ENCODE results near the gene DNAJC10. TPM values are rescaled to one million over a fixed set of nuclear protein-coding genes. Genes with fewer than 3 reads are reported as not detected.

DNAJC10 gene
- total RNA-seq, 2 donors from 2014 or later: 63.6 to 67.7 TPM

DNA sequence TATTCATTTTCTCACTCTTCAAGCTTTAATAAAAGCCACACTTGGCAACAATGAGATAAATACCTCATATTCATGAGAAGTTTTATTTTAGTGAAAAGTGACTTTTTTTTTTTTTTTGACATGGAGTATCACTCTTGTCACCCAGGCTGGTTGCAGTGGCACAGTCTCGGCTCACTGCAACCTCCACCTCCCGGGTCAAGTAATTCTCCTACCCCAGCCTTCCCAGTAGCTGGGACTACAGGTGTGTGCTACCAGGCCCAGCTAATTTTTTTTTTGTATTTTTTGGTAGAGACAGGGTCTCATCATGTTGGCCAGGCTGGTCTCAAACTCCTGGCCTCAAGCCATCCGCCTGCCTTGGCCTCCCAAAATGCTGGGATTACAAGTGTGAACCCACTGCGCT, 103.4 kb downstream of the DNAJC10 start:
- no peak for ATAC-seq
- H3K27me3 Mint-ChIP-seq: peaks cover 7 to 12% of the 10 kb centered on the region in 2 donors
- H3K36me3 Mint-ChIP-seq: no peaks in the 10 kb centered on the region

DNA sequence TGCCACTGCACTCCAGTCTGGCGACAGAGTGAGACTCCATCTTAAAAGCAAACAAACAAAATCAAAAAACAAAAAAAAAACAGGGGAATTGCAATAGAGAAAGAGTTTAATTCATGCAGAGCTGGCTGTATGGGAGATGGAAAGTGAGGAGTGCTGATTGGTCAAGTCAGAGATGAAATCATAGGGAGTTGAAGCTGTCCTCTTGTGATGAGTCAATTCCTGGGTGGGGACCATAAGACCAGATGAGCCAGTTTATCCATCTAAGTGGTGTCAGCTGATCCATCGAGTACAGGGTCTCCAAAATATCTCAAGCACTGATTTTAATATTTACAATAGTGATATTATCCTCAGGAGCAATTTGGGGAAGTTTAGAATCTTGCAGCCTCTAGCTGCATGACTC, 105.1 kb downstream of the DNAJC10 start:
- DNase-seq (ENCODE audit: low spot score): no peak
- no peaks in the 10 kb centered on the region for H3K36me3 Mint-ChIP-seq
- H3K27ac Mint-ChIP-seq: no peak overlapping the region
- H3K4me3 Mint-ChIP-seq: no peak overlapping the region
- H3K27me3 Mint-ChIP-seq: peaks cover 7 to 15% of the 10 kb centered on the region in 2 donors
- no peaks in the 10 kb centered on the region for H3K4me1 Mint-ChIP-seq (ENCODE audit: low read depth in 2 of 2)
- H3K9me3 Mint-ChIP-seq: no peaks in the 10 kb centered on the region
- ATAC-seq: no peak

More for the DNA sequence above, 103.4 kb downstream of the DNAJC10 start:
- no peak overlapping the region for H3K4me3 Mint-ChIP-seq
- H3K4me1 Mint-ChIP-seq (ENCODE audit: low read depth in 2 of 2): no peaks in the 10 kb centered on the region
- H3K9me3 Mint-ChIP-seq: no peaks in the 10 kb centered on the region
- no peak overlapping the region for H3K27ac Mint-ChIP-seq
- DNase-seq (ENCODE audit: low spot score): no peak

DNA sequence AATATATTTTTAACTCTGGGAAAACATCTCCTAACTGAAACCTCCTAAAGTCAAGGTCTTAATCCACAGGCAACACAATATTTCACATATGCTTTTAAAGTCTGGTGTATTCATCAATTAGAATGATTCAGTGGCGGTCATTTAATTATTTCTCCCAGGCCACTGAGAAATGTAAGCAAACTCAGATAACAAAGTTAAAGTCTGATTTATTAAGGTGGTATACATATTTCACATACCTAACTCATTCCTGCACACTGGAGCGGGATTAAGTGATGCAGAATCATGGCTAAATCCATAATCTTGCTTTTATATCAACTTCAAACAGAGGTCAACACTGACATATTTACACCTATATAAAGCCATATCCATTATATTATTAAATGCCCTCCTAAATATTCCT, 106.7 kb downstream of the DNAJC10 start:
- H3K9me3 Mint-ChIP-seq: no peaks in the 10 kb centered on the region
- peaks cover 11 to 21% of the 10 kb centered on the region in 2 donors for H3K27me3 Mint-ChIP-seq
- H3K4me1 Mint-ChIP-seq (ENCODE audit: low read depth in 2 of 2): no peaks in the 10 kb centered on the region
- H3K27ac Mint-ChIP-seq: no peak overlapping the region
- no peaks in the 10 kb centered on the region for H3K36me3 Mint-ChIP-seq
- ATAC-seq (no peak), DNase-seq (ENCODE audit: low spot score) (no peak)
- H3K4me3 Mint-ChIP-seq: no peak overlapping the region

DNA sequence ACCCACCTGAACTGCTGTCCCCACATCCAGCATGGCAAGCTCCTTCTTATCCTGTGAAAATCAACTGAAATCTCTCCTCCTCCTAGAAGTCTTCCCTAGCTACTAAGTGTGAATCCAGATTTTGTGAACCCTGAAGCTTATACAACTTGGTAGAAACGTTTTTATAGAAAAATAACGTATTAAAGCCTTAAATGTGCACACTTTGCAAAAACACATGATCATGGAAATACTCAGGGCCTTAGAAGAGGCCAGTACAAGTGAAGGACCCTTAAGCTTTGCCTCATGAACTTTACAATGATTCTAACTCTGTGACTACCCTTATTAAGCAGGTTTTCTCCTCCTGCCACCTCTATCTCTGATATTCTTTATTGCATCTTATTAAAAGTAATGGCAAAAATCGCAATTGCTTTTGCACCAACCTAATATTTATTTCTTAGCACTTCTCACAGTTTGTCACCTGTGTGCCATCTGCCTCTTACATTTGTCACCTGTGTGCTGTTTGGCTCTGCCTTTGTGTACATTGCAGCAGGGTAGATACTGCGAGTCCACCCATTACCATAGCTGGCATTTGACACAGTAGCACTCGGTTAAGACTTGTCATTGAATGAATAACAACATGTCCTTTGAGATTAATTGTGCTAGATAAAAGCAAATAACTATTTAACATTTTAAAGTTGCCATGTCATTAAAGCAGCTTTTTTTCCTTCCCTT, 108.2 kb downstream of the DNAJC10 start:
- ATAC-seq: no peak
- H3K4me1 Mint-ChIP-seq (ENCODE audit: low read depth in 2 of 2): no peaks in the 10 kb centered on the region
- DNase-seq (ENCODE audit: low spot score): no peak
- no peaks in the 10 kb centered on the region for H3K36me3 Mint-ChIP-seq
- peaks cover 18 to 28% of the 10 kb centered on the region in 2 donors for H3K27me3 Mint-ChIP-seq
- H3K27ac Mint-ChIP-seq: no peak overlapping the region
- H3K4me3 Mint-ChIP-seq: no peak overlapping the region
- no peaks in the 10 kb centered on the region for H3K9me3 Mint-ChIP-seq

DNA sequence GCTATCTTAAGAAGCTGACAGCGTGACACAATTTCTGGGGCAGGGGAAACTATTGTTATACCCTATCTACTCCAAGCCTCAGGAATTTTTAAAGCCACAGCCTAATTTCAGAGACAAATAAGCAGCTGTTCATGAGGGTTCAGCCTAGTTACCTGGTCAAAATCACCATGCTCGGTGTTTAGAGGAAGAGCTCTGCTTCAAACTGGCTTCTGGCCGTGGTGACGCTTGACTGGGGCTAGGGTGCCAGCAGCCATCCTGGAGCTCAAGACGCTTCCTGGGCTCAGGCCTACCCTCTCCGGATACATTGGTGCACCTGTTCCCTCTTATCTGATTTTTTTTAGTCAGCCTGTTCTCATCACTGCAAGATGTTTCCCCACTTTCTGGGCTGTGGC, 108.7 kb downstream of the DNAJC10 start:
- Mint-ChIP-seq H3K36me3 (no peaks in the 10 kb centered on the region), H3K27ac (no peak overlapping the region), H3K4me3 (no peak overlapping the region), H3K27me3 (peaks cover 18 to 30% of the 10 kb centered on the region in 2 donors), H3K9me3 (no peaks in the 10 kb centered on the region), H3K4me1 (ENCODE audit: low read depth in 2 of 2) (no peaks in the 10 kb centered on the region)
- ATAC-seq: no peak
- DNase-seq (ENCODE audit: low spot score): no peak

DNA sequence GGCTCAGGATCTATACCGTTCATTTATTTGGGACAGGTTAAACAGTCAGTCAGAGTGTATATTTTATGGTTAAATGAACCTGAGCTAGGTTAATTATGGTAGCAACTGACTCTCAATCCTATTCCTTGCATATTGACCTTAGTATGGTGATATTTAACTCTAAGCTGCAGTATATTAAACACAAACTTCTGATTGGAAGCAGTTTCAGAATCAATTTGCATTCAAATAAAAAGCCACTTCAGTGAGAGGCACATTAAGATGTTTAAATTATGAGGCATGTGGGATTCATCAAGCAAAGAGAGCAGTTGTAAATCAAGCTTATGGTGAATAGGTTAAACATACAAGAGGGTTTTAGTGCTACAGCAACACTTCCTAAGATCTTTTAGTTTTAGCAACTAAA, 110.0 kb downstream of the DNAJC10 start:
- Mint-ChIP-seq H3K4me3 (no peak overlapping the region), H3K4me1 (ENCODE audit: low read depth in 2 of 2) (no peaks in the 10 kb centered on the region), H3K9me3 (no peaks in the 10 kb centered on the region), H3K27me3 (peaks cover 18 to 35% of the 10 kb centered on the region in 2 donors), H3K27ac (no peak overlapping the region), H3K36me3 (no peaks in the 10 kb centered on the region)
- DNase-seq (ENCODE audit: low spot score): no peak
- no peak for ATAC-seq

DNA sequence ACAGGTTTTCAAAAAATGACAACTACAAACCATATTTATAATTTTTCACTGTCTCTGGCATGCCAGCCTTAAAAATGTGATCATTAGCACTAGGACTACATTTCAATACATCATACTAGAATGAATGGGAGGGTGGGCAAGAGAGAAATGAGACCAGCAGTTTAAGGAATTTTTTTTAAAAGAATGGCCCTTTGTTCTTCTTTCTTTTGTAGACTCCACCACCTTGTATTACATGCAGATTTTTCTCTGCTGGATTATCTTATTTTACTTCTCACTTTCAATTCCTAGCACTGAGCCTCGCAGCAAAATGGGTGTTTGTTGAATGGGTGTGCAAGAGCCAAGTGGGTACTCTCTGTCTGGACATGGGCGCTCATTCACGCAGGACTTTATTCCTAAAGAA, 110.4 kb downstream of the DNAJC10 start:
- ATAC-seq (no peak), DNase-seq (ENCODE audit: low spot score) (no peak)
- peaks cover 18 to 35% of the 10 kb centered on the region in 2 donors for H3K27me3 Mint-ChIP-seq
- no peaks in the 10 kb centered on the region for H3K9me3 Mint-ChIP-seq
- H3K4me1 Mint-ChIP-seq (ENCODE audit: low read depth in 2 of 2): no peaks in the 10 kb centered on the region
- H3K36me3 Mint-ChIP-seq: no peaks in the 10 kb centered on the region
- H3K4me3 Mint-ChIP-seq: no peak overlapping the region
- no peak overlapping the region for H3K27ac Mint-ChIP-seq

DNA sequence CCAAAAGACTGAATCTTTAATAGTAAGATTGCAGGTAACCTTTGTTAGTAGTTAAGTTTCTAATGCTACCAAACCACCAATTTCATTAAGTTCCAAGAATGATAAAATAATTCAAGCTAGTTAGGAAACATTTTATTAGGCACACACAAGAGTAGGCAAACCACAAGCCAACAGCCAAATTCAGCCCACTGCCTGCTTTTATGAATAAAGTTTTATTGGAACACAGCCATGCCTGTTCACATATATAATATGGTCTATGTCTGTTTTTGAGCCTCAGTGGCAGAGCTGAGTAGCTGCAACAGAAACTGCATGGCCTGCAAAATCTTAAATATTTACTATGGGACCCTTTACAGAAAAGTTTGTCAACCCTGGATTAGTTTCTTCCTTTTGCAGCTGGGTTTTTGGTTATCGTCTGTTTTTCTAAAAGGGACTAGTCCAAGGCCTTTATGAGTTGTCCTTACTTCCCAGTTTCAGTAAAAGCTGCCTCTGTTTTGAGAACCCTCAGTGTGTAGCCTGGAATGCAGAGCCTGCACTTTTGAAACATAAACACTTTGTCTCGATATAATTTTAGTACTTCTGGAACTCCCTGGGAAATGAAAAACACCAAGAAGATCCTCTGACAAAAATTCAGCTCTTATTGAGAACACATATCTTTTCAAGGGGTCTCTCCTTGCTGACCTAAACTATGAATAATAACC, 111.3 kb downstream of the DNAJC10 start:
- H3K36me3 Mint-ChIP-seq: no peaks in the 10 kb centered on the region
- H3K27me3 Mint-ChIP-seq: peaks cover 18 to 37% of the 10 kb centered on the region in 2 donors
- H3K9me3 Mint-ChIP-seq: no peaks in the 10 kb centered on the region
- ATAC-seq: no peak
- no peak for DNase-seq (ENCODE audit: low spot score)
- H3K27ac Mint-ChIP-seq: no peak overlapping the region
- H3K4me3 Mint-ChIP-seq: no peak overlapping the region
- no peaks in the 10 kb centered on the region for H3K4me1 Mint-ChIP-seq (ENCODE audit: low read depth in 2 of 2)

DNA sequence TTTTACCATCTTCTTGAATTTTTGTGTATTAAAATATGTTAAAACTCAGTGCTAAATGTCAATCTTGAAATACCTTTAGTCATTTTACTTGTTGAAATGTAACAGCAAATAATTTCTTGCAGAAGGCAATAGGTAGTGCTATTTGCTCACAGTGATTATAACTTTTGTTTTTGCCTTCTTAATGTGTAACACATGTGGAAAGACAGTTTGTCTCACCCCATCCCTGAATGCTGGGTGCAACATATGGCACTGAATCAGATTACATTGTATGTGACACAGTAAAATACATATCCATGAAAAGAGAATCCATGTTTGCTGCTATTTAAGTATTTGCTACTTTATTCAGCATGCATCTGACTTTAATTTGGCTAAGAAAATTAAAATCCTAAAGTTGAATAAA, 115.0 kb downstream of the DNAJC10 start:
- Mint-ChIP-seq H3K27ac (no peak overlapping the region), H3K36me3 (no peaks in the 10 kb centered on the region), H3K4me3 (no peak overlapping the region), H3K4me1 (ENCODE audit: low read depth in 2 of 2) (no peaks in the 10 kb centered on the region), H3K27me3 (peaks cover 14 to 30% of the 10 kb centered on the region in 2 donors), H3K9me3 (peaks cover 3% of the 10 kb centered on the region)
- ATAC-seq (no peak), DNase-seq (ENCODE audit: low spot score) (no peak)

DNA sequence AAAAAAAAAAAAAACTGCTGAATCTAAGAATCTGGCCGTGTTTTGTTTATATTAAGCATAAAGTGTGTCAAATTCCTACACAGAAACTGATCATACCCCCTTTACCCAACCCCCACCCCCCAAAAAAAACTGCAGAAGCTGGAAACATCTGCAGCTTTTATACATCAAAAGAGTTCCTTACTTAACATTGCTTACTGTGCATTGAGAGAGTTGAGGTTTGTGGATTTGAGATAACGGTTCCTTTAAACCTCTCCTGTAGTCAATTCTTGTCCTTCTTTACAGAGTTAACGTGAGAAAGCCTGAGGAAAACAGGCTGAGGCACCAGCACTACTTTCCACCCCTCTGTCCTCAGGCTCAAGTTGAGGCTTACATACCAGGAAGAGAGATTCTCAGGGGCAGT, 115.9 kb downstream of the DNAJC10 start:
- no peak overlapping the region for H3K27ac Mint-ChIP-seq
- DNase-seq (ENCODE audit: low spot score) (no peak), ATAC-seq (no peak)
- peaks cover 3% of the 10 kb centered on the region for H3K9me3 Mint-ChIP-seq
- H3K4me1 Mint-ChIP-seq (ENCODE audit: low read depth in 2 of 2): no peaks in the 10 kb centered on the region
- H3K36me3 Mint-ChIP-seq: no peaks in the 10 kb centered on the region
- no peak overlapping the region for H3K4me3 Mint-ChIP-seq
- peaks cover 10 to 26% of the 10 kb centered on the region in 2 donors for H3K27me3 Mint-ChIP-seq

DNA sequence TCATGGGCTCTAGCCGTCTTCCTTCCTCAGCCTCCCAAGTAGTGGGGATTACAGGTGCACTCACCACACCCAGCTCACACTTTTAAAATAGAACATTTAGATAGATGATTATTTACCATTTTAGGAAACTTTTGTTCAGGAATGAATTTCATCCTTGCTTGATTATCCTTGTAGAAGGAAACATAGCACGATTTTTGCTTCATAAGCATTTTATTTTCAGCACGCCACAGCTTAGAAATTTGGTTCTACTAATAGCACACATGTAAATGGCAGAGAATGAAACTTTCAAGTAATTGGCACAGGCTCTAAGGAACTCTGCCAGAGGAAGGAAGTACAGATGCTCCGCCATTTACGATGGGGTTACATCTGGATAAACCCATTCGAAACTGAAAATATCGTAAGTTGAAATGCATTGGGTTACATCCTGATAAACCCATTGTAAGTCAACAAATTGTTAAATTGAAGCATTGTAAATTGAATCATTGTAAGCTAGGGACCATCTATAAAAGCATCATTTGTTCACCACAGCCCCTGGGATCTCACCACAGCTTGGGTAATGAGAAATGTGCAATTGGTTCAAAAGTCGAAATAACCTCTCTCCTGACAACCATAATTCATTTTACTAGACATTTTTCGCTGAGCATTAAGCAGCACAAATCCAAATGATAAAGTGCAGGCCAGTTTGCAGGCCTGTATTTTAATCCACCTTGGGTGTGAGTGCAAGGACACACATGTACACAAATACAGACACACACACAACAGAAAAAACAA, 117.2 kb downstream of the DNAJC10 start:
- peaks cover 3% of the 10 kb centered on the region for H3K9me3 Mint-ChIP-seq
- H3K4me1 Mint-ChIP-seq (ENCODE audit: low read depth in 2 of 2): no peaks in the 10 kb centered on the region
- ATAC-seq: no peak
- H3K4me3 Mint-ChIP-seq: no peak overlapping the region
- no peaks in the 10 kb centered on the region for H3K36me3 Mint-ChIP-seq
- no peak for DNase-seq (ENCODE audit: low spot score)
- no peak overlapping the region for H3K27ac Mint-ChIP-seq
- peaks cover 12 to 35% of the 10 kb centered on the region in 2 donors for H3K27me3 Mint-ChIP-seq

DNA sequence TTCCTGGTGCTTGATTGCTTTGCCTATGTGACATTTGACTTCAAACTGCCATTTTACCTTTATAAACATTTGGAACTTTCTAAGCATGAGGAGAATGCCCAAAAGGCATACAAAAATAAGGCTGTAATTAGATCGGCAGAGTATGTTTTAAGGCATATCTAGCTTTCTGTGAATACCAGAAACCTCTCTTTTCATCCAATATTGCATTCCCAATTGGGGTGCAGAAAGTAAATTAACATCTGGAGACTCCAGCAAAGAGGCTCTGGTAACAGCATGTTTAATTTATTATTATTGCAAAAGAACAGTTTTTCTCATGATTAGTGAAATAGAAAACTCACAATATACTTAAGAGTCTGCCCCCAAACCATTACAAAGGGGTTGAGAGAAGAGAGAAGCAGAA, 118.2 kb downstream of the DNAJC10 start:
- Mint-ChIP-seq H3K4me3 (no peak overlapping the region), H3K27ac (no peak overlapping the region), H3K36me3 (no peaks in the 10 kb centered on the region), H3K9me3 (peaks cover 3% of the 10 kb centered on the region), H3K4me1 (ENCODE audit: low read depth in 2 of 2) (no peaks in the 10 kb centered on the region), H3K27me3 (peaks cover 8 to 39% of the 10 kb centered on the region in 2 donors)
- no peak for DNase-seq (ENCODE audit: low spot score)
- no peak for ATAC-seq

DNA sequence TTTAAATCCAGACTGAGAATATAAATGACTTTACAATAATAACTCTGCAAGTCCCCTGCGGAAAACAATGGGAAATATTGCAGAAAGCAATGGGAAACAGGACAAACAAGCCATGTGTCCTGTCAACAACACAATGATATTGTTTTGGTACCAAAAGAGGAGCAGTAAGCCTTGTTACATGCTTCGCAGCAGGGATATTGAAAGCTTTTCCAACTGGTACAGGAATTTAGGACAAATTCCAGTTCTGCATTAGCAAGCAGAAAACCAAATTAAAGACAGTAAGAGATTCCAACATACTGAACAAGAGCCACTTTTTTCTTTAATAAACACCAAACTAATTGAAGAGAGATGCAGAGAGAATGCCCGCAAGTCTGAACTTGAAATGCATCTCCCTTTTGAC, 120.4 kb downstream of the DNAJC10 start:
- DNase-seq (ENCODE audit: low spot score) (no peak), ATAC-seq (no peak)
- H3K4me1 Mint-ChIP-seq (ENCODE audit: low read depth in 2 of 2): no peaks in the 10 kb centered on the region
- no peak overlapping the region for H3K4me3 Mint-ChIP-seq
- peaks cover 3% of the 10 kb centered on the region for H3K9me3 Mint-ChIP-seq
- H3K27me3 Mint-ChIP-seq: peaks cover 8 to 49% of the 10 kb centered on the region in 2 donors
- no peaks in the 10 kb centered on the region for H3K36me3 Mint-ChIP-seq
- no peak overlapping the region for H3K27ac Mint-ChIP-seq

Measured in natural killer cell treated with Interleukin-12 subunit alpha and Interleukin-12 subunit beta and Interleukin-15 and Interleukin-18, amount 100 ng/mL, for 72 hours (primary cell).